ENCODE measurements around the gene LRRFIP1.
"Not testable (repeated sequence)": the region's sequence is repeated elsewhere in the genome, so short reads cannot be mapped to it uniquely, and the experiment has no call there.

Gene LRRFIP1

DNA sequence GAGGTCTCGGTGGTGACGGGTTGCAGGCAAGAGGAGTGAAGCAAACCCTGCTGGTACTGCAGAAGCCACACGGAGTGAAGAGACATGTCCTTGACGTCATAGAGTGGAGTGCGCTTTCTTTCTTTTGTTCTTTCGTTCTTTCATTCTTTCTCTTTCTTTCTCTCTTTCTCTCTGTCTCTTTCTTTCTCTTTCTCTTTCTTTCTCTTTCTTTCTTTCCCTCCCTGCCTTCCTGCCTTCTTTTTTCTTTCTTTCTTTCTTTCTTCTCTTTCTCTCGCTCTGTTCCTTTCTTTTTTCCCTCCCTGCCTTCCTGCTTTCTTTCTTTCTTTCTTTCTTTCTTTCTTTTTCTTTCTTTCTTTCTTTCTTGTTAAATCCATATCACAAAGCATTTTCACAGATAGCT, 39.2 kb downstream of the LRRFIP1 start:
- no peak for DNase-seq

DNA sequence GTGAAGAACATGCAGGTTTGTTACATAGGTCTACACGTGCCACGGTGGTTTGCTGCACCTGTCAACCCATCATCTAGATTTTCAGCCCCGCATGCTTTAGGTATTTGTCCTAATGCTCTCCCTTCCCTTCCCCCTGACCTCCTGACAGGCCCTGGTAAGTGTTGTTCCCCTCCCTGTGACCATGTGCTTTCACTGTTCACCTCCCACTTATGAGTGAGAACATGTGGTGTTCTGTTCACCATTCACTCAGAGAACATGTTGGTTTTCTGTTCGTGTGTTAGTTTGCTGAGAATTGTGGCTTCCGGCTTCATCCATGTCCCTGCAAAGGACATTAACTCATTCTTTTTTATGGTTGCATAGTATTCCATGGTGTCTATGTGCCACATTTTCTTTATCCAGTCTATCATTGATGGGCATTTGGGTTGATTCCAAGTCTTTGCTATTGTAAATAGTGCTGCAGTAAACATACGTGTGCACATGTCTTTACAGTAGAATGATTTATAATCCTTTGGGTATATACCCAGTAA, 39.7 kb downstream of the LRRFIP1 start:
- not testable (repeated sequence) for DNase-seq

DNA sequence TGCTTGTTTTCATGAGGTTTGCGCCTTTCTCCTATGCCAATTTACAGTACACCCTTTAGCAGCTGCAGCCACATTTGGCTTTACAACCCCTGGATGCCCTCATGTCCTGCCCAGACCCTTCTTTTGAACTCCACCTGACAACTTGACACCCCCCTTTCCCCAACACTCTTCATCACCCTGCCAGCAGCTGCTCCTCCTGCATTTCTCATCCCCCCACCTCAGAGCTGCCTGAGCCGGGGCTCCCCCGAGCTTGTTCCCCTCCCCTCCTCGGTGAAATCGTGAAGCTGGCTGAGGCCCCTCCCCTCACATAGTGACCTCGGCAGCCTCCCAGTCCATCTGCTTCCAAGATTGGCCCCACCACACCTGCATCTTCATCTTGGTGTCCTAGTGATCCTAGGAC, 40.5 kb downstream of the LRRFIP1 start:
- DNase-seq, result no peak

GRCh38 chr2:237668440-237668839, 41.1 kb downstream of the LRRFIP1 start:
- DNase-seq, result no peak

DNA sequence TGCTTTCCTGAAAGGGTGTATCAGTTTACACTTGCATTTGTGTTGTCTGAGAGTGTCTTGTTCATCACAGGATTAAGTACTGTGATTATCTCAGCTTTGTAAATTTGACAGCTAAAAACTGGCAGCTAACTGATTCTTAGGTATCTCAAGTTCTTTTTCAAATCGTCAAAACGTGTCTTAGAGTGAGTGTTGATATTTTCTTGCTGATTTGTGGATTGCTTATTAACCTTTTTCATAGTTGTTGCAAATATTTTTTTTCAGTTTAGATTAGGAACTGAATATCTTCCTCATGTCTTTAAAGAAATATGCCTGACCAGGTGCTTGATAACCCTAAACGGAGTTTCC, 41.9 kb downstream of the LRRFIP1 start:
- DNase-seq, result no peak

DNA sequence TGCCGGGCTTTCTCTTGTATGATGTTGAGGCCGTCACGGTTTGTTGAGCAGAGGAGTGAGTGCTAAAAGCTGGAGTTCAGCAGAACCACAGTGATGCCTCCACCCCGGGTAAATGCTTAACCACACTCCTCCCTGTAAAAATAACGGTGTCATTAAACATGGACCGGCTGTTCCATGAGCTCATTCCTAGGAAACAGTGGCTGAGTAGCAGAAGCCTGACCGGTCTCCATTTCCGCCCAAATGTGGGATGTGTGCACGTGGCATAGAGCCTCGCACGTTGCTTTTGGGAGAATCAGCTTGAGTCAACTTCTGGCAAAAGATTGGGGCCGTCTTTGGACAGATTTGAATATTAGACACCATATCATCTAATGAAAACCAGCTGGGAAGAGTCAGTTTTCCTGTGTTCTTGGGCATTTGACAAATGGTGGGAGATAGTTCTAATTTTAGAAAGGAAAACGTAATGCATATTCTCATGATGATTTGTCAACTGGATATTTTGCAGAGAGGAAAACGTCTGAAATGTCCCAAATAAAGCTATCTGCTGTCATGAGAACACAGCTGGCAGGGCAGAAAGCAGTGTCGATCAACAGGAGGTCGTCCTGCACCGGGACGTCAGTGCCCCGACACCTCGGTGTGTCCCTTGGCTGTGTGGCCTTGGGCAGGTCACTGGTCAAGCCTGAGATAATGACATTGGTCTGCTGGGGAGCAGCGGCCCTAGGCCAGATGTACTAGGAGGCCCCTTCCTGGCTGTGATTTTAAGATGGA, 42.4 kb downstream of the LRRFIP1 start:
- no peak for DNase-seq

- DNase-seq, result no peak
Observed at GRCh38 chr2:237670641-237671040, 43.3 kb downstream of the LRRFIP1 start.

DNA sequence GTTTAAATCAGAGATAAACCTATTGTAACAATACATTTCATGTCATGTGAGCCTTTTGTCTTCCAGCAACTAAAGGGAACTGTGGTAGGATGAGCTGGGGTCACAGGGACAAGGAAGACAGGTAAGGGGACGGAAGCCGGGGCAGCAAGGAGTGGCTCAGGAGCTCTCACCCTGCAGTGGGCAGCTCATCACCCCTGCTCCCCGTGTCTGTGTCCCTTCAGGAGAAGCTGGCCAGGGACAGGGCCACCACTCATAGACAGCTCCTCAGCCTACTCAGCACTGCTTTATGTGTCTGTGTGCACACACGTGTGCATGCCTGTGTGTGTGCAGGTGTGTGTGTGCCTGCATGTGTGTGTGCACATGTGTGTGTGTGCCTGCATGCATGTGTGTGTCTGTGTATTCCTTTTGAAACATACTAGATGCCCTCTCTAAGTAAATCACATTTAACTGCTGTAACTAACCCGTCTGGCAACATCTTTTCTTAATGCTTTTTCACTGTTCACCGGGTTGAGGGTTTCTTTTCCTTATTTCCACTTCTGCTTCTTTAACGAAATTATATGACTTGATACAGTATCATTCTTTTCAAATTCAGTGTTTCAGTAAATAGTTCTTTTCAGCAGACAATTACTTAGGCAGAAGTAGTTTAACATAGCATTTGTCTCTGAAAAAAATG, 44.2 kb downstream of the LRRFIP1 start:
- DNase-seq, result no peak

GRCh38 chr2:237672731-237673129, 45.3 kb downstream of the LRRFIP1 start:
- no peak for DNase-seq

GRCh38 chr2:237673130-237674001, 46.0 kb downstream of the LRRFIP1 start:
- peak; percentile 80 to 83 for DNase-seq

DNA sequence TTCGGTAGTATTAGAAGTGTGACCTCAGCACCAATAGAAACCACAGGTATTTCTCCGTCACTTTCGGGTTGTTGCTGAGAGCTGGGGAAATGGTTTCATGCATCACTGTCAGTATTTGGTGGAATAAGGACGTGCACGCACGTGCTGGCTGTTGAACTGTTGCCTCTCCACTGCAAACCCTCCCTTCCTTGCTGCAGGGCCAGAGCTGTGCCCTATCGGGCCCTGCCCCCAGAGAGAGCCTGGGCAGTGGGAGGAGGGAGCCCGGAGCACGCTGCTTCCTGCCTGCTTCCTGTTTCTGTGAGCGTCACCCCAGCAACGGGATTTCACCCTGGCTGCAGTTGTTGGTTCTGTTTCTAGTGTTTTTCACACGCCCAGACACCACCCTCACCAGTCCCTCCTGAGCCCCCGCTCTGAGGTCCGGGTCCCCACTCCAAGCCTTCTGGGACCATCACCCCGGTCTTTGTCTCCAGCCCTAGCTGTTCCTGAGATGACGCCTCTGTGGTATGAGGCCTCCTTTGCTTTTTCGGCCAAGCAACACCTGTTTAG, 47.4 kb downstream of the LRRFIP1 start:
- peak; percentile 60 to 88 for DNase-seq

DNA sequence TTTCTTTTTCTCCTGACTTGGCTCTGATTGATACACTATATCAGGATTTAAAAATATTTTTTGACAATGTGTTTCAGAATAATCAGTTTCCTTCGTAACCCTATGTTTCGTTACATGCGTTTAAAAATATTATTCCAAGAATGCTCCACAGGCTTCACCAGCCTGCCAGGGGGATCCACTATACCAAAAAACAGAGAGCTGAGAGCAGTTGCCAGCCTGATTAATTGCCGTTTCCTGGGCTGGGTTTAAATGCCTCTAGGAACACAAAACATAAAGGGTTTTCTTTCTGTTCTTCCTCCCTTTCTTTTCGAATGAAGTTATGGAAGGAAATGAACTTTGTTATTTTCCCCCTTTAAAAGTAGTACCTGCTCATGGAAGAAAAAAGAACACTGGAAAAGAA, 47.9 kb downstream of the LRRFIP1 start:
- DNase-seq, result no peak

- no peak for DNase-seq
Observed at GRCh38 chr2:237680702-237681478, 53.5 kb downstream of the LRRFIP1 start.

DNA sequence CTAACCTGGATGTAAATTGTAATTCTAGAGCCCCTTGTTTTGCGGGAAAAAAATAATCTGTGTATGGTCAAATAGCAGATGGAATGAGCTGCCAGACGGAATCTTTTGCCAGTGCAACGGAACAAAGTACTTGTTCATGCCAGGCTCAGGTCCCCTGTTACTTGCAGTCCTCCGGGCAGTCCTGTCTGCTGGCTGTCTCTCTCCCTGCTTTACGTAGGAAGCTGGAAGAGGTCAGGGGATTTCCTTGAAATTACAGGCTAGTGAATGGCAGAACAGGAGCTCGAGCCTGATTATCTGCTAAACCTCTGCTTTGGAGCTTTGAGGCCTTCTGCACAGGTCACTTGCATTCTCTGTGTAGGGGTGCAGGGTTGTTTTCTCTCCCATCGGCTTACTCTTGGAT, 54.8 kb downstream of the LRRFIP1 start:
- DNase-seq, result no peak

DNA sequence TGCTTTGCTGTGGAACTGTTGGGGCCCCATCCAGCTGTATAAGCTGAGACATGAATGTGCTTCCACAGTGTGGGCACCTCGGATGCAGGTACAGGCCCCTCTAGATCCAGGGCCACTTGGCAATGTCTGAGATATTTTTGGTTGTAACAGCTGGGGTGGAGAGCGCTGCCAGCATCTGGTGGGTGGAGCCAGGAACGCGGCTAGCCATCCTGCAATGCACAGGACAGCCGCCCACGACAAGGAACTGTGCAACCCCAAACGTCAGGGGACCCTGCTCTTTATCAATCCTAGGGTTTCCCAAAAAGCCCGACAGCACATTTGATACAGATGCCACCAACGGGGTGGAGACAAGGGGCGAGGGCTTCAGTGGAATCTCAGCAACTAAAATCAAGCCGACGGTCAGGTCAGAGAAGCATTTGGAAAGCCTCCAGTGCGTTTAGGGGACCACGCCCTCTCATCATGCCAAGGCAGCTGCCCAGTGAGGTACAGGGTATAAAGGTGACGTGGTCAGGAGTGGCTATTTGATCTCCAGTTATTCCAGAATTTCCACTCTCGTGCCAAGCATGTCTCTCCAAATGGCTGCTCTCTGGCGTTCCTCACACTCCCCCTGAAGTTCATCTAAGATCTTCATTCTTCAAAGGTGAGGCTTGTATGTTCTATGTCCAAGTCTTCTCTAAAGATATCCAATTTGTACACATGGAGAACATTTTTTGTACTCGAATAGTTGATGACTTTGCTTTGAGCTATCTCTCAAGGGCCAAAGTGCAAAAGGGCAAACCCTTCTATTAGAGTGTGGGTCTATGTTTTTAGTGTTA, 55.7 kb downstream of the LRRFIP1 start:
- no peak for DNase-seq

DNA sequence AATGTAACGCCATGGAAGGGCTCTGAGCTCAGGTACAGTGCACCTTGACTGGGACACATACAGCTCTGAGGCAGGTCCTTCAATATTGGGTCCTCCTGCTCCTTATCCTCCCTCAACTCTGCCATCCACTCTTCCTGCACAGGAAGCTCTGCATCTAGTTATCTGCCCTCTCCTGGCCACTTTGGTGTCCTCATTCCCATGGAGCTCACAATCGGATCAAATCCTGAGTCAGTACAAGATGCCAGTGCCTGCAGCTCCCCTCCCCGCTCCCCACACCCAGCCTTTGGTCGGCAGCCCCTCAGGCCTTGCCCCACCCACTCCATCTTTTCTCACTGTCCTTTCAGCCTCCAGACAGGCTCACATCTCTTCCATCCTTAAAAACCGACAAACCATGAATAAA, 58.0 kb downstream of the LRRFIP1 start:
- peak in 1 of 2 experiments; percentile 54 for DNase-seq

GRCh38 chr2:237686659-237687136, 59.3 kb downstream of the LRRFIP1 start:
- DNase-seq, result peak in 1 of 2 experiments; percentile 53

- DNase-seq, result no peak
Observed at GRCh38 chr2:237688081-237688480, 60.7 kb downstream of the LRRFIP1 start.

GRCh38 chr2:237688541-237688940, 61.2 kb downstream of the LRRFIP1 start:
- DNase-seq, result not testable (repeated sequence)

GRCh38 chr2:237689336-237690131, 62.1 kb downstream of the LRRFIP1 start:
- DNase-seq, result no peak

Data from SW 1271 (cell line).